Spinal cord (tissue), 10 donors: ENCODE data around the gene TLN1. TPM values are rescaled to one million over a fixed set of nuclear protein-coding genes. Genes with fewer than 3 reads are reported as not detected.

Source experiments
- DNase-seq, 6 donors: peaks; one replicate each; pipeline versions ENCODE4 v3.0.0 to v3.0.0-alpha.2; 2013 to 2015; ENCODE audit warnings: low spot score in 6 of 6, low read depth in 4 of 6
- H3K27ac ChIP-seq: one replicate; pipeline ENCODE4 v1.5.1; 2013; ENCODE audit warnings: low read depth, low read length, control low read depth
- H3K27me3 ChIP-seq: one replicate; pipeline ENCODE4 v1.6.1; 2013; ENCODE audit warnings: low read length; ENCODE audit not compliant: control insufficient read depth, insufficient read depth
- H3K36me3 ChIP-seq: one replicate; pipeline ENCODE4 v1.6.1; 2013; ENCODE audit warnings: low read length; ENCODE audit not compliant: control insufficient read depth, insufficient read depth
- H3K4me1 ChIP-seq: one replicate; pipeline ENCODE4 v1.6.1; 2013; ENCODE audit warnings: low read length; ENCODE audit not compliant: control insufficient read depth, insufficient read depth
- H3K4me3 ChIP-seq: one replicate; pipeline ENCODE4 v1.5.1; 2013; ENCODE audit warnings: low read depth, low read length, control low read depth
- H3K9me3 ChIP-seq: one replicate; pipeline ENCODE4 v1.6.1; 2013; ENCODE audit warnings: low read length; ENCODE audit not compliant: control insufficient read depth, insufficient read depth
- WGBS: methylation state at CpG from one replicate; pipeline ENCODE4 v1.1.5; 2013; ENCODE audit warnings: missing lambda C conversion rate; ENCODE audit not compliant: insufficient coverage; 5-methylcytosine and 5-hydroxymethylcytosine counted together
- polyA plus RNA-seq, 2 donors: library from polyadenylated mRNA; unstranded; fragments of 120-200 nt; gene quantifications; one replicate each; pipeline ENCODE4 v1.2.1, GENCODE V29; 2013; ENCODE audit not compliant: insufficient read length in 2 of 2
- small RNA-seq: library from RNA; depleted of rRNA; stranded (forward); fragments of <200 nt; gene quantifications from one replicate; pipeline ENCODE3, GENCODE V24; 2014; ENCODE audit warnings: low replicate concordance
- total RNA-seq, 2 donors: library from RNA; depleted of rRNA in 1 of 2; stranded (reverse); fragments of 120-200 nt in 1 of 2; fragments of >200 nt in 1 of 2; gene quantifications; one replicate each; pipeline versions ENCODE4 v1.2.3 to v1.2.4, GENCODE V29; 2013 to 2014
- donor health status: healthy.

TLN1 gene
- total and polyA plus RNA-seq, 4 donors: 73.7 to 135 (median 83.0) TPM

- Histone ChIP-seq H3K9me3 (no peaks in the 10 kb centered on the region), H3K4me1 (peaks cover 5% of the 10 kb centered on the region), H3K4me3 (no peak overlapping the region), H3K27ac (no peak overlapping the region), H3K27me3 (no peaks in the 10 kb centered on the region), H3K36me3 (no peaks in the 10 kb centered on the region)
- WGBS: 92% methylated on average over 2 of the region's 8 CpGs
- DNase-seq: no peak
Measured at GRCh38 chr9:35652829-35653209, 79.2 kb downstream of the TLN1 start.

DNA sequence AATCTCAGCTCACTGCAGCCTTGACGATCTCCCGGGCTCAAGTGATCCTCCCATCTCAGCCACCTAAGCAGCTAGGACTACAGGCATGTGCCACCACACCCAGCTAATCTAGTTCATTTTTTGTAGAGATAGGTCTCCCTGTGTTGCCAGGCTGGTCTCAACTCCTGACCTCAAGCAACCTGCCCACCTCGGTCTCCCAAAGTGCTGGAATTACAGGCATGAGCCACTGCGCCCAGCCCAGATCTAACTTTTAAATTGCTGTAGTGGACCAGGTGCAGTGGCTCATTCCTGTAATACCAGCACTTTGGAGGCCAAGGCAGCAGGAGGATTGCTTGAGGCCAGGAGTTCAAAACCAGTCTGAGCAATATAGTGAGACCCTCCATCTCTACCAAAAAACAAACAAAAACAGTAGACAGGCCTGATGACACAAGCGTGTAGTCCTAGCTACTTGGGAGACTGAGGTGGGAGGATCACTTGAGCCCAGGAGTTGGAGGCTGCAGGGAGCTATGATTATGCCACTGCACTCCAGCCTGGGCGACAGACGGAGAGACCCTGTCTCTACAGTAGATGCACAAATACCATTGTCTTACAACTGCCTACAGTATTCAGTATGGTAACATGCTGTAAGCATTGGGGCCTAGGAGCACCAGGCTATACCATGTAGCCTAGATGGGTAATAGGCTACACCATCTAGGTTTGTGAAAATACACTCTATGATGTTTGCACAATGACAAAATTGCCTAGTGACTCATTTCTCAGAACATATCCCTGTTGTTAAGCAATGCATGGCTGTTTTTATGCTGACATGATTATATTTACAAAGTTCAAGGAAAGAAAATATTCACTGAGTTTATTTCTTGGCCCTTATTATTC lies 79.8 kb downstream of the TLN1 start:
- no peak for DNase-seq
- Histone ChIP-seq H3K4me3 (no peak overlapping the region), H3K27me3 (no peaks in the 10 kb centered on the region), H3K4me1 (peaks cover 11% of the 10 kb centered on the region), H3K27ac (no peak overlapping the region), H3K9me3 (no peaks in the 10 kb centered on the region), H3K36me3 (no peaks in the 10 kb centered on the region)
- WGBS: 96% methylated on average over 2 of the region's 7 CpGs

DNA sequence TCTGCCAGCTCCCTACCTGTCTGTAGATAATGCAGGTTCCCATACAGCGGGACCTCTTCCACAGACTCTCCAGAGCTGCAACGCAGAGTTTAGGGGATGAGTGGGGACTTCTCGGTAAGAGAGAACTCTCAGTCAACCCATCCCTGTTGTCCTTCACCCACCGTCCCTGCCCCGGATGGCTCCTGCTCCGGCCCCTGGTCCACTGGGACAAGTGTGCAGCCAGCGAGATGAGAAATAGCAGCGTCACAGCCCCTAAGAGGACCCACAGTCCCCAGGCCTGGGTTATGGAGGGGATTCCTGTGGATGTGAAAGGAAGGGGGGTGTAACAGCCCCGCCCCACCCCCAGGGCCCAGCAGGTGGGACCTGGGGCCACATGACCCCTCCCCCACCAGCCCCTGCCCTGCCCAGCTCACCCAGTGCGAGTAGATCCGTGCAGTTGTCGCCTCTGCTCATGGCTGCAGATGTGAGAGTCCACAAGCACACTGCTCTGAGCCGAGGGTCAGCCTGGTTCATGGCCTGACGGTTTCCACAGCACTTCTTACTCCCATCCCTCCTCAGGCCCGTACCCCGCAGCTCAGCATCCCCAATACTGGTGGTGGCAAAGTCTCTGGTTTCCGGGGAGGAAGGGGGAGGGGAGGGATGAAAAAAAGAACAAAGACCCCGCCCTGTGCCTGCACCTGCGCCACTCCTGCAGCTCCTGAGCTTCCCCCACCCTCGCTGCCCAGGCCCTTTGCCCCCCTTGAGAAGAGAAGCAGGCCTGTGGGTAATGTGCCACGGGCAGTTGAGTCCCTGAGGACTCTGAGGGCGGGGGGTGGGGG lies 81.4 kb downstream of the TLN1 start, which contains the start of gene SIT1:
Gene SIT1, minus strand, starts transcription at position 591 of the 818 bp plus-strand sequence. Its CDS starts 78 bp downstream, at position 513.
- WGBS: 60% methylated on average over 12 of the region's 22 CpGs
- Histone ChIP-seq H3K27me3 (no peaks in the 10 kb centered on the region), H3K27ac (no peak within 1 kb of the TSS), H3K4me3 (no peak within 1 kb of the TSS), H3K36me3 (no peaks in the 10 kb centered on the region), H3K9me3 (no peaks in the 10 kb centered on the region), H3K4me1 (peaks cover 19% of the 10 kb centered on the region)
- DNase-seq: no peak

GRCh38 chr9:35649431-35650340 lies 82.3 kb downstream of the TLN1 start:
- Histone ChIP-seq H3K4me3 (no peak overlapping the region), H3K9me3 (no peaks in the 10 kb centered on the region), H3K27me3 (no peaks in the 10 kb centered on the region), H3K27ac (no peak overlapping the region), H3K36me3 (no peaks in the 10 kb centered on the region), H3K4me1 (peaks cover 19% of the 10 kb centered on the region)
- no peak for DNase-seq
- 87% methylated on average over 23 of the region's 26 CpGs for WGBS

Small RNA genes within 50 kb of the gene (small RNA-seq; reads per million reads assigned to genes)
- gene MIR6853 (0.08 reads per million), gene RMRP (not detected), gene RN7SL22P (not detected)

Other genes starting within 250 kb of the TLN1 start
- 10 to 100 TPM; 29.2 to 32.6 TPM for gene RUSC2, start 242.1 kb downstream of the TLN1 start, total RNA-seq
- 10 to 100 TPM; 77.9 to 87.8 TPM for gene RUSC2, start 242.1 kb downstream of the TLN1 start, polyA plus RNA-seq
- gene TESK1, start 126.9 kb downstream of the TLN1 start, total RNA-seq: 10 to 100 TPM in 1 of 2 donors, 1 to 10 TPM in 1; 9.0 to 21.8 TPM
- gene TESK1, start 126.9 kb downstream of the TLN1 start, polyA plus RNA-seq: 10 to 100 TPM; 66.2 to 80.8 TPM
- gene CD72, start 113.8 kb downstream of the TLN1 start, total RNA-seq: 1 to 10 TPM; 1.3 to 1.7 TPM
- 1 to 10 TPM in 1 of 2 donors, under 1 TPM in 1; 0.40 to 1.6 TPM for gene CD72, start 113.8 kb downstream of the TLN1 start, polyA plus RNA-seq
- gene SIT1, start 81.3 kb downstream of the TLN1 start, total RNA-seq: not detected
- under 1 TPM in 1 of 2 donors, not detected in 1; 0.36 TPM for gene SIT1, start 81.3 kb downstream of the TLN1 start, polyA plus RNA-seq
- over 10,000 TPM; 17,832 to 50,424 TPM for gene RMRP, start 74.2 kb downstream of the TLN1 start, total RNA-seq
- 1 to 10 TPM in 1 of 2 donors, not detected in 1; 1.8 TPM for gene RMRP, start 74.2 kb downstream of the TLN1 start, polyA plus RNA-seq
- gene CCDC107, start 73.9 kb downstream of the TLN1 start, total RNA-seq: 10 to 100 TPM in 1 of 2 donors, 1 to 10 TPM in 1; 8.3 to 26.6 TPM
- 10 to 100 TPM; 34.6 to 38.2 TPM for gene CCDC107, start 73.9 kb downstream of the TLN1 start, polyA plus RNA-seq
- gene ARHGEF39, start 67.0 kb downstream of the TLN1 start, total RNA-seq: 1 to 10 TPM in 1 of 2 donors, under 1 TPM in 1; 0.79 to 1.5 TPM
- gene ARHGEF39, start 67.0 kb downstream of the TLN1 start, polyA plus RNA-seq: 1 to 10 TPM; 3.2 to 4.5 TPM
- 1 to 10 TPM in 1 of 2 donors, not detected in 1; 3.1 TPM for gene CA9, start 58.3 kb downstream of the TLN1 start, total RNA-seq
- gene CA9, start 58.3 kb downstream of the TLN1 start, polyA plus RNA-seq: under 1 TPM; 0.38 to 0.96 TPM
- 100 to 1,000 TPM in 1 of 2 donors, 10 to 100 TPM in 1; 29.6 to 191 TPM for gene TPM2, start 42.3 kb downstream of the TLN1 start, total RNA-seq
- 100 to 1,000 TPM in 1 of 2 donors, 10 to 100 TPM in 1; 76.6 to 117 TPM for gene TPM2, start 42.3 kb downstream of the TLN1 start, polyA plus RNA-seq
- gene CREB3, start 471 bp upstream of the TLN1 start, total RNA-seq: 10 to 100 TPM; 29.6 to 48.2 TPM
- gene CREB3, start 471 bp upstream of the TLN1 start, polyA plus RNA-seq: 10 to 100 TPM; 50.7 to 53.6 TPM
- gene GBA2, start 17.0 kb upstream of the TLN1 start, total RNA-seq: 10 to 100 TPM; 46.9 to 74.4 TPM
- 100 to 1,000 TPM; 109 to 131 TPM for gene GBA2, start 17.0 kb upstream of the TLN1 start, polyA plus RNA-seq
- 10 to 100 TPM; 12.7 to 21.2 TPM for gene RGP1, start 17.1 kb upstream of the TLN1 start, total RNA-seq
- 10 to 100 TPM; 21.9 to 23.5 TPM for gene RGP1, start 17.1 kb upstream of the TLN1 start, polyA plus RNA-seq
- gene MSMP, start 22.1 kb upstream of the TLN1 start, total RNA-seq: under 1 TPM in 1 of 2 donors, not detected in 1; 0.77 TPM
- gene MSMP, start 22.1 kb upstream of the TLN1 start, polyA plus RNA-seq: 1 to 10 TPM in 1 of 2 donors, not detected in 1; 1.6 TPM
- gene NPR2, start 59.4 kb upstream of the TLN1 start, total RNA-seq: 10 to 100 TPM; 15.0 to 24.9 TPM
- gene NPR2, start 59.4 kb upstream of the TLN1 start, polyA plus RNA-seq: 10 to 100 TPM; 36.9 to 39.5 TPM
- gene SPAG8, start 80.1 kb upstream of the TLN1 start, total RNA-seq: 10 to 100 TPM in 1 of 2 donors, 1 to 10 TPM in 1; 4.2 to 54.4 TPM
- gene SPAG8, start 80.1 kb upstream of the TLN1 start, polyA plus RNA-seq: 10 to 100 TPM; 12.7 to 16.5 TPM
- gene HINT2, start 82.8 kb upstream of the TLN1 start, total RNA-seq: 10 to 100 TPM; 16.3 to 57.5 TPM
- gene HINT2, start 82.8 kb upstream of the TLN1 start, polyA plus RNA-seq: 10 to 100 TPM; 39.4 to 43.4 TPM
- gene FAM221B, start 96.5 kb upstream of the TLN1 start, total RNA-seq: under 1 TPM in 1 of 2 donors, not detected in 1; 0.06 TPM
- gene FAM221B, start 96.5 kb upstream of the TLN1 start, polyA plus RNA-seq: under 1 TPM; 0.41 to 0.73 TPM
- 1 to 10 TPM; 7.3 to 10.0 TPM for gene TMEM8B, start 97.0 kb upstream of the TLN1 start, total RNA-seq
- 10 to 100 TPM; 58.1 to 58.8 TPM for gene TMEM8B, start 97.0 kb upstream of the TLN1 start, polyA plus RNA-seq
- under 1 TPM in 1 of 2 donors, not detected in 1; 0.10 TPM for gene OR13J1, start 138.2 kb upstream of the TLN1 start, total RNA-seq
- under 1 TPM in 1 of 2 donors, not detected in 1; 0.35 TPM for gene OR13J1, start 138.2 kb upstream of the TLN1 start, polyA plus RNA-seq
- 1 to 10 TPM in 1 of 2 donors, not detected in 1; 1.6 TPM for gene HRCT1, start 174.0 kb upstream of the TLN1 start, total RNA-seq
- 1 to 10 TPM in 1 of 2 donors, under 1 TPM in 1; 0.81 to 1.2 TPM for gene HRCT1, start 174.0 kb upstream of the TLN1 start, polyA plus RNA-seq
- under 1 TPM; 0.69 to 0.77 TPM for gene SPAAR, start 177.3 kb upstream of the TLN1 start, total RNA-seq
- gene SPAAR, start 177.3 kb upstream of the TLN1 start, polyA plus RNA-seq: 1 to 10 TPM; 1.6 to 1.8 TPM
- gene OR2S2, start 226.0 kb upstream of the TLN1 start, total RNA-seq: not detected
- not detected for gene OR2S2, start 226.0 kb upstream of the TLN1 start, polyA plus RNA-seq